Esophagus squamous epithelium (tissue), 5 donors: Measurements from ENCODE around the gene ABLIM3. TPM values are rescaled to one million over a fixed set of nuclear protein-coding genes. Genes with fewer than 3 reads are reported as not detected.

Experiments
- DNase-seq: peaks from one replicate; lab custom pipeline; 2025; lab: John Stamatoyannopoulos, UW
- H3K27ac ChIP-seq, 4 donors: fragments of 200-600 bp; sonication (generic); one replicate each; pipeline ENCODE4 v1.5.1; 2016 to 2019; ENCODE audit warnings: mild to moderate bottlenecking in 1 of 4
- H3K27me3 ChIP-seq, 4 donors: fragments of 200-600 bp; sonication (generic); 1 replicate in 3 of 4; 2 replicates in 1 of 4; pipeline versions ENCODE4 v1.5.1 to v1.6.0; 2017 to 2021; ENCODE audit warnings: antibody characterized with exemption in 1 of 4
- H3K36me3 ChIP-seq, 3 donors: fragments of 200-600 bp; sonication (generic); one replicate each; pipeline ENCODE4 v1.5.1; 2016 to 2019
- H3K4me1 ChIP-seq, 3 donors: fragments of 200-600 bp; sonication (generic); one replicate each; pipeline ENCODE4 v1.5.1; 2017 to 2019
- H3K4me3 ChIP-seq, 4 donors: fragments of 200-600 bp; sonication (generic); 1 replicate in 3 of 4; 2 replicates in 1 of 4; pipeline ENCODE4 v1.5.1; 2016 to 2019; ENCODE audit warnings: mild to moderate bottlenecking in 2 of 4, moderate library complexity in 1 of 4
- H3K9me3 ChIP-seq, 3 donors: fragments of 200-600 bp; sonication (generic); one replicate each; pipeline ENCODE4 v1.5.1; 2016 to 2019
- POLR2A ChIP-seq, 4 donors: fragments of 450-650 bp; IDR thresholded peaks; one replicate each; pipeline ENCODE4 v1.6.1; 2017; ENCODE audit warnings: antibody characterized with exemption in 4 of 4, mild to moderate bottlenecking in 4 of 4, moderate library complexity in 3 of 4
- WGBS, 2 donors: methylation state at CpG; one replicate each; pipeline ENCODE4 v1.1.5; 2018; 5-methylcytosine and 5-hydroxymethylcytosine counted together
- intact Hi-C: fragments of 100-400 bp; cut with DNase I; formaldehyde crosslinking; loops from one replicate; pipeline ENCODE4 v1.15.0; 2022
- total RNA-seq, 4 donors: library from RNA; depleted of rRNA; stranded (reverse); fragments of >200 nt; gene quantifications; one replicate each; pipeline ENCODE4 v1.1.0, GENCODE V29; 2016
- TF ChIP-seq, protein P1 (sequence below), 6 experiments: fragments of 450-650 bp in 4 of 6; fragments of 200-600 bp in 2 of 6; sonication (generic) in 2 of 6; IDR thresholded peaks; one replicate each; pipeline ENCODE4 v1.5.1; 2016 to 2019; ENCODE audit warnings: antibody characterized with exemption in 6 of 6, mild to moderate bottlenecking in 4 of 6, moderate library complexity in 4 of 6
- donor health status: DM: yes; HTN: yes; CAD: no.

The ABLIM3 gene
- total RNA-seq, 4 donors from 2014 or later = 10.6 to 47.7 (median 27.1) TPM

DNA sequence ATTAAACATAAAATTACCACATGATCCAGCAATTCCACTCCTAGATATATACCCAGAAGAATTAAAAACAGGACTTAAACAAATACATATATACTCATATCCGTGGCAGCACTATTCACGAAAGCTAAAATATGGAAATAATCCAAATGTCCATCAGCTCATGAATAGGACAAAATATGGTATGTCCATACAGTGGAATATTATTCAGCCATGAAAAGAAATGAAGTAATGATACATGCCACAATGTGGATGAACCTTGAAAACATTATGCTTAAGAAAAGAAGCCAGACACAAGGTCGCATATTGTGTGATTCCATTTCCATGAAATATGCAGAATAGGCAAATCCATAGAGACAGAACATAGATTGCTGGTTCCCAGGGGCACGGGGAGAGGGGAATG lies 105.6 kb downstream of the ABLIM3 start:
- H3K36me3 ChIP-seq = peaks cover 0 to 77% (median 0%) of the 10 kb centered on the region in 3 donors
- no peaks in the 10 kb centered on the region for H3K9me3 ChIP-seq
- H3K4me1 ChIP-seq = no peaks in the 10 kb centered on the region
- TF ChIP-seq, protein P1, sequence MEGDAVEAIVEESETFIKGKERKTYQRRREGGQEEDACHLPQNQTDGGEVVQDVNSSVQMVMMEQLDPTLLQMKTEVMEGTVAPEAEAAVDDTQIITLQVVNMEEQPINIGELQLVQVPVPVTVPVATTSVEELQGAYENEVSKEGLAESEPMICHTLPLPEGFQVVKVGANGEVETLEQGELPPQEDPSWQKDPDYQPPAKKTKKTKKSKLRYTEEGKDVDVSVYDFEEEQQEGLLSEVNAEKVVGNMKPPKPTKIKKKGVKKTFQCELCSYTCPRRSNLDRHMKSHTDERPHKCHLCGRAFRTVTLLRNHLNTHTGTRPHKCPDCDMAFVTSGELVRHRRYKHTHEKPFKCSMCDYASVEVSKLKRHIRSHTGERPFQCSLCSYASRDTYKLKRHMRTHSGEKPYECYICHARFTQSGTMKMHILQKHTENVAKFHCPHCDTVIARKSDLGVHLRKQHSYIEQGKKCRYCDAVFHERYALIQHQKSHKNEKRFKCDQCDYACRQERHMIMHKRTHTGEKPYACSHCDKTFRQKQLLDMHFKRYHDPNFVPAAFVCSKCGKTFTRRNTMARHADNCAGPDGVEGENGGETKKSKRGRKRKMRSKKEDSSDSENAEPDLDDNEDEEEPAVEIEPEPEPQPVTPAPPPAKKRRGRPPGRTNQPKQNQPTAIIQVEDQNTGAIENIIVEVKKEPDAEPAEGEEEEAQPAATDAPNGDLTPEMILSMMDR (IDR thresholded peaks at IDR 0.05) = no peak
- TF ChIP-seq POLR2A (IDR thresholded peaks at IDR 0.05) = no peak
- WGBS, 2 donors = 74 to 77% methylated on average over 4 of the region's 4 CpGs
- no peaks in the 10 kb centered on the region for H3K27me3 ChIP-seq
- DNase-seq = no peak
- intact Hi-C loops = no loop called here
- H3K27ac ChIP-seq = no peak overlapping the region
- H3K4me3 ChIP-seq = no peak overlapping the region

DNA sequence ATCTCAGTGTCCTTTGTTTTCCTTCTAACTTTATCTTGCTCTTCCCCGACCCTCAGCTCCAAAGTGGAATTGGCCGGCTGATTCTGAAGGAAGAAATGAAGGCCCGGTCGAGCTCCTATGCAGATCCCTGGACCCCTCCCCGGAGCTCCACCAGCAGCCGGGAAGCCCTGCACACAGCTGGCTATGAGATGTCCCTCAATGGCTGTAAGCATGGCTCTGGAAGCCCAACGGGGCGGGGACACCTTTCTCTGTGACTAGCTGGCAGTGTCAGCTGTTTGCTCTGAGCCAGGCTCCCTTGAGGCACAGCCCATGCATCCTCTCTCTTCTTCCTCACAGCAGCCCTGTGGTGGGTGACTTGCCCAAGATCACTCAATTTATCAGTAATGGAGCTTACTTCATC lies 106.4 kb downstream of the ABLIM3 start:
- H3K27me3 ChIP-seq = no peaks in the 10 kb centered on the region
- H3K9me3 ChIP-seq = no peaks in the 10 kb centered on the region
- 80 to 84% methylated on average over 4 of the region's 8 CpGs for WGBS, 2 donors
- H3K27ac ChIP-seq = no peak overlapping the region
- no peaks in the 10 kb centered on the region for H3K4me1 ChIP-seq
- peaks cover 0 to 78% (median 0%) of the 10 kb centered on the region in 3 donors for H3K36me3 ChIP-seq
- intact Hi-C loops = no loop called here
- DNase-seq = no peak
- H3K4me3 ChIP-seq = no peak overlapping the region
- TF ChIP-seq, protein P1 (IDR thresholded peaks at IDR 0.05) = no peak
- TF ChIP-seq POLR2A (IDR thresholded peaks at IDR 0.05) = no peak

DNA sequence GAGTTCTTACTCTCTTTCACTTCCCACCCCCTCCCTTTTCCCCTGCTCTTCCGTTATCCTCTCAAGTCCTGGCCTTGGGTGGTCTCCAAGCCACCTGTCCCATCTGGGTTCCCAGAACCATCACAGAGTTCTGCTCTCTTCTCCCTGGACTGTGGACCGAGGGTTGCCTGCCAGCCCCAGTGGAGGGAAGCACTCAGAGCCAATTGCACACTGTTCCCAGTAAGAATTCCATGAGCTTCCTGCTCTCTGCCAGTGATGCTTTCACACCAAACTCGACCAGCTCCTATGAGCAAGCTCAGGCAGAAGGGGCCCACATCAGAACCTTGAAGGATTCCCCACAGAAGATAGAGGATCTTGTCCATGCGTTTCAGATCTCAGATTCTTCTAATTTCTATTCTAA lies 110.3 kb downstream of the ABLIM3 start:
- Histone ChIP-seq H3K27me3 (no peaks in the 10 kb centered on the region), H3K4me1 (no peaks in the 10 kb centered on the region), H3K36me3 (peaks cover 0 to 69% (median 0%) of the 10 kb centered on the region in 3 donors), H3K4me3 (no peak overlapping the region), H3K27ac (no peak overlapping the region), H3K9me3 (no peaks in the 10 kb centered on the region)
- no peak for DNase-seq
- intact Hi-C loops = no loop called here
- WGBS, 2 donors = 73 to 81% methylated on average over 3 to 4 of the region's 4 CpGs
- TF ChIP-seq POLR2A (IDR thresholded peaks at IDR 0.05) = no peak
- TF ChIP-seq, protein P1 (IDR thresholded peaks at IDR 0.05) = no peak

DNA sequence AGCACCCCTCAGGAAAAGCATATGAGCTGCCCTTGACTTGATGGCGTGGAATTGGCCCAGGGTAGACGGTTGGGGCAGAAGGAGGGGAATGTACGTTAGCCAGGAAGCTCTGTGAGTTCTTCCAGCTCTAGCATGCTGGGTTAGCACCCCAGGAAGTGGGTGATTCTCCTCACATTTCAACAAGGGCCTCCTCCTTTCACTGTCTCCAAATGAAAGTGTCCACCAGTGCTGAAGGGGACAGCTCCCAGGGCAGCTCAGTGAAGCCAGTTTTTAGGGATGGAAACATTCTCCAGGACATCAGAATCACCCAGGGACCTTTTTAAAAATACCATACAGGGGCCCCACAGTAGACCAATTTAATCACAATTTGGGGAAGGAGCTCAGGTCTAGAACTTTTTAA lies 113.2 kb downstream of the ABLIM3 start:
- no peak overlapping the region for H3K27ac ChIP-seq
- H3K27me3 ChIP-seq = no peaks in the 10 kb centered on the region
- DNase-seq = no peak
- no peaks in the 10 kb centered on the region for H3K4me1 ChIP-seq
- H3K4me3 ChIP-seq = no peak overlapping the region
- WGBS, 2 donors = 51 to 68% methylated on average over 3 of the region's 3 CpGs
- intact Hi-C loops = no loop called here
- no peaks in the 10 kb centered on the region for H3K9me3 ChIP-seq
- peaks cover 0 to 39% (median 0%) of the 10 kb centered on the region in 3 donors for H3K36me3 ChIP-seq
- TF ChIP-seq, protein P1 (IDR thresholded peaks at IDR 0.05) = no peak
- TF ChIP-seq POLR2A (IDR thresholded peaks at IDR 0.05) = no peak

DNA sequence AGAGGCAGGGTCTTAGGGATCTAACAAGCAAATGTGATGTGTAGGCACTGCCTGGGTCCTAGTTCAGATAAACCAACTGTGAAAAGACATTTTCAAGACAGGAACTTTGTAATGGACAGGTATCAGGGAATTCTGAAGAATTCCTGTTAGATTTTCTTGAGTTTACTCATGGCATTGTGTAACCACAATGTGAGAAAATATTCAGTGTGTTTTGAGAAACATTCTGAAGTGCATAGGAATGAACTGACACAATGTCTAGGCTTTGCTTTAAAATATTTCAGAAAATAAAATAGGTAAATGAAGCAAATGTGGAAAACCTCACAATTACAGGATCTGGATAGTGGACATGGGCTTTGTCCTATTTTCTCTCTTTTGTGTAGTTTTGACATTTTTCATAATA lies 115.2 kb downstream of the ABLIM3 start:
- H3K4me3 ChIP-seq = no peak overlapping the region
- no peaks in the 10 kb centered on the region for H3K9me3 ChIP-seq
- H3K27me3 ChIP-seq = peaks cover 0 to 3% (median 0%) of the 10 kb centered on the region in 4 donors
- TF ChIP-seq POLR2A (IDR thresholded peaks at IDR 0.05) = no peak
- TF ChIP-seq, protein P1 (IDR thresholded peaks at IDR 0.05) = no peak
- no peaks in the 10 kb centered on the region for H3K4me1 ChIP-seq
- intact Hi-C loops = no loop called here
- no peak overlapping the region for H3K27ac ChIP-seq
- H3K36me3 ChIP-seq = peaks cover 0 to 20% (median 0%) of the 10 kb centered on the region in 3 donors
- DNase-seq = no peak
